Uterus (tissue), 4 donors: ENCODE results near the gene CPED1. TPM values are rescaled to one million over a fixed set of nuclear protein-coding genes. Genes with fewer than 3 reads are reported as not detected.
"Not testable (repeated sequence)": the region's sequence is repeated elsewhere in the genome, so short reads cannot be mapped to it uniquely, and the experiment has no call there.

Experiments used
- DNase-seq, 2 donors: peaks; one replicate each; pipeline ENCODE4 v3.0.0-alpha.2; 2019 to 2020
- H3K27ac ChIP-seq, 2 donors: fragments of 200-600 bp; sonication (generic); 1 replicate in 1 of 2; 2 replicates in 1 of 2; pipeline ENCODE4 v1.5.1; 2016 to 2018
- H3K27me3 ChIP-seq, 2 donors: fragments of 200-600 bp; sonication (generic); one replicate each; pipeline ENCODE4 v1.5.1; 2018 to 2019; ENCODE audit warnings: control low read depth in 1 of 2
- H3K36me3 ChIP-seq, 2 donors: fragments of 200-600 bp; sonication (generic); one replicate each; pipeline ENCODE4 v1.5.1; 2019; ENCODE audit warnings: control low read depth in 1 of 2
- H3K4me1 ChIP-seq, 2 donors: fragments of 200-600 bp; sonication (generic); one replicate each; pipeline ENCODE4 v1.5.1; 2018 to 2019; ENCODE audit warnings: control low read depth in 1 of 2
- H3K4me3 ChIP-seq, 2 donors: fragments of 200-600 bp; sonication (generic); 1 replicate in 1 of 2; 2 replicates in 1 of 2; pipeline ENCODE4 v1.5.1; 2018 to 2019; ENCODE audit warnings: mild to moderate bottlenecking in 1 of 2
- H3K9me3 ChIP-seq, 2 donors: fragments of 200-600 bp; sonication (generic); one replicate each; pipeline ENCODE4 v1.5.1; 2019; ENCODE audit warnings: control low read depth in 1 of 2
- CTCF ChIP-seq, 4 experiments: fragments of 200-600 bp in 2 of 4; fragments of 450-650 bp in 2 of 4; sonication (generic) in 2 of 4; IDR thresholded peaks; one replicate each; pipeline ENCODE4 v1.5.1; 2016 to 2019; ENCODE audit warnings: antibody characterized with exemption in 4 of 4, mild to moderate bottlenecking in 2 of 4, moderate library complexity in 1 of 4
- POLR2A ChIP-seq, 2 donors: fragments of 450-650 bp; IDR thresholded peaks; one replicate each; pipeline ENCODE4 v1.6.1; 2016; ENCODE audit warnings: antibody characterized with exemption in 2 of 2, mild to moderate bottlenecking in 1 of 2, moderate library complexity in 1 of 2
- intact Hi-C: fragments of 100-400 bp; cut with DNase I; formaldehyde crosslinking; loops from one replicate; pipeline ENCODE4 v1.15.1; 2023; ENCODE audit warnings: low total_unique reads
- total RNA-seq, 4 donors: library from RNA; depleted of rRNA in 3 of 4; stranded (reverse); fragments of >200 nt in 3 of 4; gene quantifications; one replicate each; pipeline versions ENCODE4 v1.1.0 to v1.2.4, GENCODE V29; 2014 to 2023
- donor health status: DM: yes; HTN: yes; CAD: no.

Gene CPED1
- total RNA-seq, 4 donors from 2014 or later: 47.4 to 194 (median 59.2) TPM

- Histone ChIP-seq H3K36me3 (no peaks in the 10 kb centered on the region), H3K9me3 (no peaks in the 10 kb centered on the region), H3K27ac (peak overlapping the region; percentile 81 to 92), H3K4me3 (no peak overlapping the region), H3K4me1 (peaks cover 0 to 13% of the 10 kb centered on the region in 2 donors), H3K27me3 (no peaks in the 10 kb centered on the region)
- no peak for DNase-seq
- TF ChIP-seq CTCF (IDR thresholded peaks at IDR 0.05) (no peak), POLR2A (IDR thresholded peaks at IDR 0.05) (no peak)
- intact Hi-C loops: no loop called here
Measured at GRCh38 chr7:121001234-121001906, 12.9 kb downstream of the CPED1 start.

GRCh38 chr7:121002048-121002756 is 13.7 kb downstream of the CPED1 start:
- Histone ChIP-seq H3K36me3 (no peaks in the 10 kb centered on the region), H3K27ac (peak overlapping the region; percentile 81 to 92), H3K9me3 (no peaks in the 10 kb centered on the region), H3K27me3 (no peaks in the 10 kb centered on the region), H3K4me1 (peaks cover 0 to 13% of the 10 kb centered on the region in 2 donors), H3K4me3 (no peak overlapping the region)
- intact Hi-C loops: no loop called here
- DNase-seq: no peak
- TF ChIP-seq CTCF (IDR thresholded peaks at IDR 0.05) (no peak), POLR2A (IDR thresholded peaks at IDR 0.05) (no peak)

- Histone ChIP-seq H3K36me3 (no peaks in the 10 kb centered on the region), H3K27me3 (no peaks in the 10 kb centered on the region), H3K4me1 (peaks cover 0 to 13% of the 10 kb centered on the region in 2 donors), H3K9me3 (no peaks in the 10 kb centered on the region), H3K4me3 (no peak overlapping the region), H3K27ac (peak overlapping the region; percentile 81 to 92)
- DNase-seq: no peak
- intact Hi-C loops: no loop called here
- TF ChIP-seq CTCF (IDR thresholded peaks at IDR 0.05) (no peak), POLR2A (IDR thresholded peaks at IDR 0.05) (no peak)
Measured at GRCh38 chr7:121002757-121003200, 14.3 kb downstream of the CPED1 start.

- H3K27me3 ChIP-seq: no peaks in the 10 kb centered on the region
- peak; percentile 45 to 54 for DNase-seq
- H3K4me1 ChIP-seq: peaks cover 0 to 13% of the 10 kb centered on the region in 2 donors
- intact Hi-C loops: no loop called here
- H3K27ac ChIP-seq: peak overlapping the region; percentile 0 to 81
- no peak for TF ChIP-seq POLR2A (IDR thresholded peaks at IDR 0.05)
- no peaks in the 10 kb centered on the region for H3K36me3 ChIP-seq
- no peaks in the 10 kb centered on the region for H3K9me3 ChIP-seq
- no peak overlapping the region for H3K4me3 ChIP-seq
Measured at GRCh38 chr7:121003986-121004685, 15.6 kb downstream of the CPED1 start.

GRCh38 chr7:121005058-121005457 is 16.5 kb downstream of the CPED1 start:
- intact Hi-C loops, DNase-seq, H3K27me3 ChIP-seq, H3K4me3 ChIP-seq, H3K9me3 ChIP-seq, H3K27ac ChIP-seq, H3K36me3 ChIP-seq: not testable (repeated sequence)
- peaks cover 0 to 13% of the 10 kb centered on the region in 2 donors for H3K4me1 ChIP-seq
